Muscle of leg (tissue), 9 donors: ENCODE results near the gene CHRNA3. TPM values are rescaled to one million over a fixed set of nuclear protein-coding genes. Genes with fewer than 3 reads are reported as not detected.

Source experiments
- polyA plus RNA-seq, 8 donors: library from polyadenylated mRNA; unstranded; fragments of 120-200 nt; gene quantifications; one replicate each; pipeline versions ENCODE4 v1.2.1 to v1.2.3, GENCODE V29; 2013; ENCODE audit warnings: inconsistent platforms in 1 of 8, low replicate concordance in 1 of 8; ENCODE audit not compliant: insufficient read length in 8 of 8, insufficient read depth in 1 of 8
- total RNA-seq: library from RNA; stranded (reverse); fragments of 120-200 nt; gene quantifications from one replicate; pipeline ENCODE4 v1.2.4, GENCODE V29; 2013

Gene CHRNA3
- total and polyA plus RNA-seq, 9 donors = 0.07 to 2.7 (median 0.17) TPM; not detected in 1

Other genes with a start within 250 kb of the CHRNA3 start
- 33.2 TPM for gene IREB2, start 182.8 kb downstream of the CHRNA3 start, total RNA-seq
- gene IREB2, start 182.8 kb downstream of the CHRNA3 start, polyA plus RNA-seq = 10 to 100 TPM; 28.4 to 44.0 (median 38.5) TPM
- 4.0 TPM for gene HYKK, start 113.4 kb downstream of the CHRNA3 start, total RNA-seq
- gene HYKK, start 113.4 kb downstream of the CHRNA3 start, polyA plus RNA-seq = 1 to 10 TPM; 1.2 to 2.2 (median 1.8) TPM
- 170 TPM for gene PSMA4, start 80.6 kb downstream of the CHRNA3 start, total RNA-seq
- gene PSMA4, start 80.6 kb downstream of the CHRNA3 start, polyA plus RNA-seq = 100 to 1,000 TPM; 145 to 191 (median 165) TPM
- gene CHRNA5, start 55.5 kb downstream of the CHRNA3 start, total RNA-seq = 0.71 TPM
- 1 to 10 TPM in 7 of 8 donors, under 1 TPM in 1; 0.80 to 1.8 (median 1.3) TPM for gene CHRNA5, start 55.5 kb downstream of the CHRNA3 start, polyA plus RNA-seq
- gene CHRNB4, start 20.2 kb upstream of the CHRNA3 start, total RNA-seq = 0.09 TPM
- 1 to 10 TPM in 4 of 8 donors, under 1 TPM in 4; 0.39 to 1.4 (median 0.99) TPM for gene CHRNB4, start 20.2 kb upstream of the CHRNA3 start, polyA plus RNA-seq
- 4.9 TPM for gene ADAMTS7, start 190.5 kb upstream of the CHRNA3 start, total RNA-seq
- 10 to 100 TPM; 14.6 to 34.8 (median 26.1) TPM for gene ADAMTS7, start 190.5 kb upstream of the CHRNA3 start, polyA plus RNA-seq